HepG2 (cell line): ENCODE measurements around the gene PNKP. TPM values are rescaled to one million over a fixed set of nuclear protein-coding genes. Genes with fewer than 3 reads are reported as not detected.

ENCODE experiments used
- AHR ChIP-seq: IDR thresholded peaks from 2 replicates; pipeline ENCODE4 v1.6.1; 2018; ENCODE audit warnings: missing genetic modification reagents, missing compliant biosample characterization
- NFRKB ChIP-seq: fragments of 450-650 bp; IDR thresholded peaks from 2 replicates; pipeline ENCODE4 v1.6.1; 2017
- ZNF382 ChIP-seq: sonication (generic); formaldehyde crosslinking; IDR thresholded peaks from 2 replicates; pipeline ENCODE4 v1.5.0; 2020; ENCODE audit warnings: missing genetic modification reagents, mild to moderate bottlenecking, borderline replicate concordance
- ZNF430 ChIP-seq: sonication (generic); formaldehyde crosslinking; IDR thresholded peaks from 2 replicates; pipeline ENCODE4 v1.9.0; 2021; ENCODE audit warnings: mild to moderate bottlenecking, missing genetic modification reagents
- ZNF546 ChIP-seq: sonication (generic); formaldehyde crosslinking; conservative IDR thresholded peaks from 2 replicates; pipeline ENCODE4 v1.8.1; 2023; ENCODE audit warnings: mild to moderate bottlenecking, missing genetic modification reagents
- ZNF703 ChIP-seq: sonication (generic); formaldehyde crosslinking; IDR thresholded peaks from 2 replicates; pipeline ENCODE4 v1.5.1; 2020; ENCODE audit warnings: missing genetic modification reagents, mild to moderate bottlenecking, moderate library complexity, borderline replicate concordance
- ZNF775 ChIP-seq: sonication (generic); formaldehyde crosslinking; IDR thresholded peaks from 2 replicates; pipeline ENCODE4 v1.4.0; 2020; ENCODE audit warnings: missing genetic modification reagents, mild to moderate bottlenecking, moderate library complexity, borderline replicate concordance
- polyA plus RNA-seq, 8 experiments: library from polyadenylated mRNA; depleted of rRNA in 3 of 8; stranded (reverse) in 7 of 8; unstranded in 1 of 8; fragments of >200 nt; fragmentation: Illumina TruSeq in 4 of 8; extraction: Trizol in 4 of 8; gene quantifications; 2 replicates each; pipeline versions ENCODE4 v1.2.1 to v1.2.3, GENCODE V29; 2011 to 2016; ENCODE audit warnings: low read depth in 4 of 8, missing spikeins in 1 of 8, mixed read lengths in 1 of 8; ENCODE audit not compliant: insufficient read depth in 1 of 8
- total RNA-seq, 5 experiments: library from RNA; depleted of rRNA; stranded (reverse); fragments of >200 nt; fragmentation: Illumina TruSeq; extraction: Trizol; gene quantifications; 2 replicates each; pipeline ENCODE4 v1.2.3, GENCODE V29; 2016; ENCODE audit warnings: low read depth in 1 of 5
- TF ChIP-seq, protein P1 (sequence below): sonication (generic); formaldehyde crosslinking; IDR thresholded peaks from 2 replicates; pipeline ENCODE4 v1.5.0; 2020; ENCODE audit warnings: missing genetic modification reagents
- TF ChIP-seq, protein P2 (sequence below): sonication (generic); formaldehyde crosslinking; IDR thresholded peaks from 2 replicates; pipeline ENCODE4 v1.9.0; 2021; ENCODE audit warnings: missing genetic modification reagents, borderline replicate concordance
- TF ChIP-seq, protein P3 (sequence below), 2 experiments: sonication (generic) in 1 of 2; formaldehyde crosslinking in 1 of 2; IDR thresholded peaks; 2 replicates each; pipeline versions ENCODE4 v1.4.0 to v1.6.1; 2018 to 2020; ENCODE audit warnings: missing genetic modification reagents in 2 of 2, borderline replicate concordance in 1 of 2, low read depth in 1 of 2, mild to moderate bottlenecking in 1 of 2, missing biosample characterization in 1 of 2
- TF ChIP-seq, protein P4 (sequence below): sonication (generic); formaldehyde crosslinking; IDR thresholded peaks from 2 replicates; pipeline ENCODE4 v1.4.0; 2020; ENCODE audit warnings: missing genetic modification reagents
- TF ChIP-seq, protein P5 (sequence below): sonication (generic); formaldehyde crosslinking; IDR thresholded peaks from 2 replicates; pipeline ENCODE4 v1.4.0; 2020; ENCODE audit warnings: missing genetic modification reagents, mild to moderate bottlenecking, borderline replicate concordance
- TF ChIP-seq, protein P6 (sequence below): sonication (generic); formaldehyde crosslinking; IDR thresholded peaks from 2 replicates; pipeline ENCODE4 v1.8.0; 2022; ENCODE audit warnings: mild to moderate bottlenecking, missing genetic modification reagents

PNKP gene
- total and polyA plus RNA-seq, 2 of the 13 experiments (the other 11 are each of a cell fraction or from before 2014, with no cell fraction given): 12.7 to 27.1 TPM

DNA sequence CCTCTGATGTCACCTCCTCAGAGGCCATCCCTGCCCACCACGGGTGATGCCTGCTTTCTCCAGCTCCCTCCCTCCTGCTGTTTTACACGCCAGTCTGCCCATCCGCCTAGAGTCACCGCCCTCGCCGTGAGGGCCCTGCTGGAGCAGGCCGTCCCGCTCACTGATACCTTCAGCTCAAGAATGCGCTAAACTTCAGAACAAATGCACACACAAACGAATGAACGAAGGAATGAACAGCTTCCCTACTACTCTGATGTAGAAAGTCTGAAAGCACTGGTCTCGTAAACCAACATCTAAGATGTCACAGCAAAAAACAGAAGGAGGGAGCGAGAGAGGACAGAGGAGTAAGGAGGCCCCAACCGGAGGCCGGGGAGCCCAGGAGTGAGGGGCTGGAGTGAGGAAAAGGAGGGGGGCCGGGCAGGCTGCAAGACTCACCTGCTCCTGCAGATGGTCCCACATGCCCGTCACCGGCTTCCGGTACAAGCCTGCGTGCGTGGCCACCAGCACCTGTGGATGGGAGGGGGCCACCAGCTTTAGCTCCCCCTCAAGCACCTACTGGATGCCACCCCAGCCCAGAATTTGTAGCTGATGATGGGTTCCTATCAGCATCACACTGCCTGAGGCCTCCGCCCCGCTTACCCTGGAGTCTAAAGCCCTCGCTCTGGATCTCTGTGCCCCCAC is 4.0 kb downstream of the PNKP start (continued):
- TF ChIP-seq, protein P1, sequence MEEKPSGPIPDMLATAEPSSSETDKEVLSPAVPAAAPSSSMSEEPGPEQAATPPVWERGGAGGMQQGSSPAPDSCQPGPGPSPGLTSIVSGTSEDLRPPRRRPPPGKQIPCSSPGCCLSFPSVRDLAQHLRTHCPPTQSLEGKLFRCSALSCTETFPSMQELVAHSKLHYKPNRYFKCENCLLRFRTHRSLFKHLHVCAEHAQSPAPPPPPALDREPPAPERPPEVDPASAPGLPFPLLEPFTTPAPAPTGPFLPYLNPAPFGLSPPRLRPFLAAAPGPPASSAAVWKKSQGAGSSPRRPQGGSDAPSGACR (CRISPR knock-in tag): no peak
- TF ChIP-seq, protein P2, sequence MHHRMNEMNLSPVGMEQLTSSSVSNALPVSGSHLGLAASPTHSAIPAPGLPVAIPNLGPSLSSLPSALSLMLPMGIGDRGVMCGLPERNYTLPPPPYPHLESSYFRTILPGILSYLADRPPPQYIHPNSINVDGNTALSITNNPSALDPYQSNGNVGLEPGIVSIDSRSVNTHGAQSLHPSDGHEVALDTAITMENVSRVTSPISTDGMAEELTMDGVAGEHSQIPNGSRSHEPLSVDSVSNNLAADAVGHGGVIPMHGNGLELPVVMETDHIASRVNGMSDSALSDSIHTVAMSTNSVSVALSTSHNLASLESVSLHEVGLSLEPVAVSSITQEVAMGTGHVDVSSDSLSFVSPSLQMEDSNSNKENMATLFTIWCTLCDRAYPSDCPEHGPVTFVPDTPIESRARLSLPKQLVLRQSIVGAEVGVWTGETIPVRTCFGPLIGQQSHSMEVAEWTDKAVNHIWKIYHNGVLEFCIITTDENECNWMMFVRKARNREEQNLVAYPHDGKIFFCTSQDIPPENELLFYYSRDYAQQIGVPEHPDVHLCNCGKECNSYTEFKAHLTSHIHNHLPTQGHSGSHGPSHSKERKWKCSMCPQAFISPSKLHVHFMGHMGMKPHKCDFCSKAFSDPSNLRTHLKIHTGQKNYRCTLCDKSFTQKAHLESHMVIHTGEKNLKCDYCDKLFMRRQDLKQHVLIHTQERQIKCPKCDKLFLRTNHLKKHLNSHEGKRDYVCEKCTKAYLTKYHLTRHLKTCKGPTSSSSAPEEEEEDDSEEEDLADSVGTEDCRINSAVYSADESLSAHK (CRISPR knock-in tag): no peak
- TF ChIP-seq, protein P3, sequence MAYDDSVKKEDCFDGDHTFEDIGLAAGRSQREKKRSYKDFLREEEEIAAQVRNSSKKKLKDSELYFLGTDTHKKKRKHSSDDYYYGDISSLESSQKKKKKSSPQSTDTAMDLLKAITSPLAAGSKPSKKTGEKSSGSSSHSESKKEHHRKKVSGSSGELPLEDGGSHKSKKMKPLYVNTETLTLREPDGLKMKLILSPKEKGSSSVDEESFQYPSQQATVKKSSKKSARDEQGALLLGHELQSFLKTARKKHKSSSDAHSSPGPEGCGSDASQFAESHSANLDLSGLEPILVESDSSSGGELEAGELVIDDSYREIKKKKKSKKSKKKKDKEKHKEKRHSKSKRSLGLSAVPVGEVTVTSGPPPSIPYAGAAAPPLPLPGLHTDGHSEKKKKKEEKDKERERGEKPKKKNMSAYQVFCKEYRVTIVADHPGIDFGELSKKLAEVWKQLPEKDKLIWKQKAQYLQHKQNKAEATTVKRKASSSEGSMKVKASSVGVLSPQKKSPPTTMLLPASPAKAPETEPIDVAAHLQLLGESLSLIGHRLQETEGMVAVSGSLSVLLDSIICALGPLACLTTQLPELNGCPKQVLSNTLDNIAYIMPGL (CRISPR knock-in tag; IDR thresholded peaks at IDR 0.05; ENCODE audit: borderline replicate concordance in 1 of 2, low read depth in 1 of 2): no peak
- TF ChIP-seq NFRKB (no peak), ZNF382 (CRISPR knock-in tag) (no peak), ZNF430 (CRISPR knock-in tag) (no peak), ZNF775 (no peak), ZNF546 (CRISPR knock-in tag) (no peak), AHR (CRISPR knock-in tag) (no peak), ZNF703 (CRISPR knock-in tag) (no peak)
- TF ChIP-seq, protein P4, sequence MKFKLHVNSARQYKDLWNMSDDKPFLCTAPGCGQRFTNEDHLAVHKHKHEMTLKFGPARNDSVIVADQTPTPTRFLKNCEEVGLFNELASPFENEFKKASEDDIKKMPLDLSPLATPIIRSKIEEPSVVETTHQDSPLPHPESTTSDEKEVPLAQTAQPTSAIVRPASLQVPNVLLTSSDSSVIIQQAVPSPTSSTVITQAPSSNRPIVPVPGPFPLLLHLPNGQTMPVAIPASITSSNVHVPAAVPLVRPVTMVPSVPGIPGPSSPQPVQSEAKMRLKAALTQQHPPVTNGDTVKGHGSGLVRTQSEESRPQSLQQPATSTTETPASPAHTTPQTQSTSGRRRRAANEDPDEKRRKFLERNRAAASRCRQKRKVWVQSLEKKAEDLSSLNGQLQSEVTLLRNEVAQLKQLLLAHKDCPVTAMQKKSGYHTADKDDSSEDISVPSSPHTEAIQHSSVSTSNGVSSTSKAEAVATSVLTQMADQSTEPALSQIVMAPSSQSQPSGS (CRISPR knock-in tag): no peak
- TF ChIP-seq, protein P5, sequence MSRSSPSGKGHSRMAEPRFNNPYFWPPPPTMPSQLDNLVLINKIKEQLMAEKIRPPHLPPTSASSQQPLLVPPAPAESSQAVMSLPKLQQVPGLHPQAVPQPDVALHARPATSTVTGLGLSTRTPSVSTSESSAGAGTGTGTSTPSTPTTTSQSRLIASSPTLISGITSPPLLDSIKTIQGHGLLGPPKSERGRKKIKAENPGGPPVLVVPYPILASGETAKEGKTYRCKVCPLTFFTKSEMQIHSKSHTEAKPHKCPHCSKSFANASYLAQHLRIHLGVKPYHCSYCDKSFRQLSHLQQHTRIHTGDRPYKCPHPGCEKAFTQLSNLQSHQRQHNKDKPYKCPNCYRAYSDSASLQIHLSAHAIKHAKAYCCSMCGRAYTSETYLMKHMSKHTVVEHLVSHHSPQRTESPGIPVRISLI (CRISPR knock-in tag): no peak
- TF ChIP-seq, protein P6, sequence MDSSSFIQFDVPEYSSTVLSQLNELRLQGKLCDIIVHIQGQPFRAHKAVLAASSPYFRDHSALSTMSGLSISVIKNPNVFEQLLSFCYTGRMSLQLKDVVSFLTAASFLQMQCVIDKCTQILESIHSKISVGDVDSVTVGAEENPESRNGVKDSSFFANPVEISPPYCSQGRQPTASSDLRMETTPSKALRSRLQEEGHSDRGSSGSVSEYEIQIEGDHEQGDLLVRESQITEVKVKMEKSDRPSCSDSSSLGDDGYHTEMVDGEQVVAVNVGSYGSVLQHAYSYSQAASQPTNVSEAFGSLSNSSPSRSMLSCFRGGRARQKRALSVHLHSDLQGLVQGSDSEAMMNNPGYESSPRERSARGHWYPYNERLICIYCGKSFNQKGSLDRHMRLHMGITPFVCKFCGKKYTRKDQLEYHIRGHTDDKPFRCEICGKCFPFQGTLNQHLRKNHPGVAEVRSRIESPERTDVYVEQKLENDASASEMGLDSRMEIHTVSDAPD (CRISPR knock-in tag): no peak
